Activated CD8-positive, alpha-beta T cell treated with anti-CD3 and anti-CD28 coated beads, Interleukin-2, amount 10 ng/mL, durations not matched to agents 7 days and 5 days (primary cell): Measurements from ENCODE around the gene SAMD11. TPM values are rescaled to one million over a fixed set of nuclear protein-coding genes. Genes with fewer than 3 reads are reported as not detected.

ENCODE experiments used
- ATAC-seq: fragments of 150-1000 bp; cut with Tn5 transposase; one replicate; pipeline ENCODE4 v1.10.0; 2021; ENCODE audit warnings: moderate library complexity
- CTCF ChIA-PET: fragments of 350-600 bp; sonication (Branson Sonifier 250); formaldehyde crosslinking; loops from one replicate; lab custom pipeline; 2021; ENCODE audit warnings: antibody characterized with exemption; lab: Charles Lee
- POLR2A ChIA-PET: fragments of 350-600 bp; sonication (Branson Sonifier 250); formaldehyde crosslinking; loops from one replicate; lab custom pipeline; 2021; ENCODE audit warnings: antibody characterized with exemption; lab: Charles Lee
- DNase-seq: peaks from one replicate; pipeline ENCODE4 v3.0.0-alpha.2; 2020
- H3K27ac Mint-ChIP-seq: one replicate; pipeline ENCODE4 v1.8.0; 2021; ENCODE audit warnings: mild to moderate bottlenecking, mixed read lengths
- H3K27me3 Mint-ChIP-seq: one replicate; pipeline ENCODE4 v1.8.0; 2021; ENCODE audit warnings: low read depth, mixed read lengths
- H3K36me3 Mint-ChIP-seq: one replicate; pipeline ENCODE4 v1.8.0; 2021; ENCODE audit warnings: low read depth, mixed read lengths
- H3K4me1 Mint-ChIP-seq: one replicate; pipeline ENCODE4 v1.8.0; 2021; ENCODE audit warnings: low read depth, mixed read lengths
- H3K4me3 Mint-ChIP-seq: one replicate; pipeline ENCODE4 v1.8.0; 2021; ENCODE audit warnings: mild to moderate bottlenecking, mixed read lengths
- H3K9me3 Mint-ChIP-seq: one replicate; pipeline ENCODE4 v1.8.0; 2022; ENCODE audit warnings: mixed read lengths; ENCODE audit not compliant: insufficient read depth
- total RNA-seq, 2 experiments: library from RNA; stranded (reverse); gene quantifications; one replicate each; pipeline ENCODE4 v1.2.3, GENCODE V29; 2021

The SAMD11 gene
- total RNA-seq, 2 experiments from 2014 or later, result not detected

DNA sequence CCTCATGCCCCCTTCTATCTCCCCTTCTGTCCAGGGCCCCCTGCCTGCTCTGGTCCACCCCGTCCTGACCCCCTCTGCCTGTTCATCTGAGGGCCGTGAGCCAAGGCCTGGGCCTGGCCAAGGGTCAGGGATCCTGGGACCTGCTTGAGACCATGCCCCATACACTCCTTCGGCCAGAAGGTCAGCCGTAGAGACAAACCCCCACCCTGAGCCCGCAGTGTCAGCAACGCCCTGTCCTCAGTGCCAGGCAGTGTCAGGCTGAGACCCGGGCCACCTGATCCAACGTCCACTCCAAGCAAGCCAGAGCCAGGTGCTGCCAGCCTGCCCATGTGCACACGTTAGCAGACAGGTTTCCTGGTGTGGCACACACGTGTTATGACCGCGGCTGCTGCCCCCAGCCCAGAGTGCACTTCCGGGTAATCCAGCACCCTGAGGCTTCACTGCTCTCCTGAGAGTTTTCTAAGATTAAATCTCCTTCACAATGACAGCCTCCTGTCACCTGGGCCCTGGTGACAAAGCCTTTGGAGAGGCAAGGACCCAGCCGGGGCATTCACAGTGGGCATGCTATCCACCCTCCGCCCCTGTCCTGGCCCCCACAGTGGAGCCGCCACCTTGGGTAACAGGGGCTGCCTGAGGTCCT is 10.1 kb upstream of the SAMD11 start:
- POLR2A ChIA-PET, result no interaction called here
- Mint-ChIP-seq H3K4me1 (peaks cover 7% of the 10 kb centered on the region), H3K9me3 (no peaks in the 10 kb centered on the region), H3K27me3 (peaks cover 22% of the 10 kb centered on the region), H3K27ac (no peak overlapping the region), H3K36me3 (no peaks in the 10 kb centered on the region), H3K4me3 (no peak overlapping the region)
- CTCF ChIA-PET, result no interaction called here
- no peak for ATAC-seq
- no peak for DNase-seq

- no peak overlapping the region for H3K4me3 Mint-ChIP-seq
- no peaks in the 10 kb centered on the region for H3K36me3 Mint-ChIP-seq
- H3K9me3 Mint-ChIP-seq, result no peaks in the 10 kb centered on the region
- peaks cover 7% of the 10 kb centered on the region for H3K4me1 Mint-ChIP-seq
- ATAC-seq (no peak), DNase-seq (no peak)
- H3K27ac Mint-ChIP-seq, result no peak overlapping the region
- peaks cover 24% of the 10 kb centered on the region for H3K27me3 Mint-ChIP-seq
- CTCF ChIA-PET, result interaction anchor here (1.3 kb wide), 1 partner anchor 9 kb away, joined by 8 read pairs; no protein-coding TSS in a partner anchor
- POLR2A ChIA-PET, result no interaction called here
Measured at GRCh38 chr1:914131-914890, 9.4 kb upstream of the SAMD11 start.

DNA sequence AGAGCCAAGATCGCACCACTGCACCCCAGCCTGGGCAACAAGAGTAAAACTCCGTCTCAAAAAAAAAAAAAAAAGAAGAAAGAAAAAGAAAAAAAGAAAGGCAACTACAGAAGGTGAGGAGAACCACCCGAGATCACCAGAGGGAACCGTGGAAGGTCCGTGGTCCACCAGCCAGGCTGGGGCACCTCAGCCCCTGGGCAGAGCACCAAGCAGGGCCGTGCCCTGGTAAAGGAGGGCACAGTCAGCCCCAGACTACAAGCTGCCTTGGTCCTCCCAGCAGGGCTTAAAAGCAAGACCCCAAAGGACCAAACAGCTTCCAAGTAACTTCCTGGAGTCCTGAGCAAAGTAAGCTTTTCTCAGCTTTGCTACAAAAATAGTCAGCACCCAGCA is 8.8 kb upstream of the SAMD11 start:
- H3K4me1 Mint-ChIP-seq, result peaks cover 7% of the 10 kb centered on the region
- ATAC-seq (no peak), DNase-seq (no peak)
- H3K27ac Mint-ChIP-seq, result no peak overlapping the region
- POLR2A ChIA-PET, result no interaction called here
- peaks cover 24% of the 10 kb centered on the region for H3K27me3 Mint-ChIP-seq
- no peaks in the 10 kb centered on the region for H3K9me3 Mint-ChIP-seq
- no peaks in the 10 kb centered on the region for H3K36me3 Mint-ChIP-seq
- no peak overlapping the region for H3K4me3 Mint-ChIP-seq
- CTCF ChIA-PET, result interaction anchor here (1.3 kb wide), 1 partner anchor 9 kb away, joined by 8 read pairs; no protein-coding TSS in a partner anchor

DNA sequence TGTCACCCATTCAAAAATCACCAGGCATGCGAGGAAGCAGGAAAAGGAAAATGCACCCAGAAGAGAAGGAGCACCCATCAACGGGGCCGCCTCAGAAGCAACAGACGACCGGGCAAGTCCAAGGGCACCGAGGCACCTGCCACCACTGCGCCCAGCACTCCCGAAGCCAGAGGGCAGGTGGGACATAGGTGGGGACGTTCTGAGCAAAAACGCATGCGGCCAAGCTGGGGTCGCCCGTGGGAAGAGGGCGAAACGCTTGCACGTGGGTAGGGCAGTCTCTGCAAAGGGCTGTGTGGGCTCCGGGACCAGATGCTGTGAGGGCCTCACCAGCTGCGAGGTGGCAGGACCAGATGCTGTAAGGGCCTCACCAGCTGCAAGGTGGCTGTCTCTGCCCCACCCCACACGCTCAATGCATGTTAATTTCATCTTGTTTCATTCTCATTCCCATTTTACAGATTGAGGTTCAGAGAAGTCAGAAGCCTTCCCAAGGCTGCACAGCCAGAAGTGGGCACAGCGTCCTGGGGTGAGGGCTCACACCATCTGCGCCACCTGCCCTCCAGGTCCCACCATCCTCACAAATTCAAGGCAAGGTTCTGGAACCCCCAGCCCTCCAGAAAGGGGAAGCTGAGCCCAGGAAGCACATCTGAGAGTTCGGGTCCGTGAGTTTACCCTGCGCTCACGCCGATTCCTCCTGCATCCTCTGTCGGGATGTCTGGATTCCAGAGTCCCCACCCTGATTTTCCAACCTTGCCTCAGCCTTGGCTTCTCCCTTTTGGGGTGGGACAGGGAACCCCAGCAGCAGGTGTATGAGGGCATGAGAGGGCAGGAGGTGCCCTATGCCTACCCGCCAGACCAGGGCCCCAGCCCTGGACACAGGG is 8.2 kb upstream of the SAMD11 start:
- ATAC-seq, result no peak
- DNase-seq, result no peak
- Mint-ChIP-seq H3K27me3 (peaks cover 30% of the 10 kb centered on the region), H3K4me3 (no peak overlapping the region), H3K27ac (no peak overlapping the region), H3K4me1 (peaks cover 7% of the 10 kb centered on the region), H3K36me3 (no peaks in the 10 kb centered on the region), H3K9me3 (no peaks in the 10 kb centered on the region)
- ChIA-PET POLR2A (no interaction called here), CTCF (interaction anchor here (1.3 kb wide), 1 partner anchor 10 kb away, joined by 8 read pairs; no protein-coding TSS in a partner anchor)

GRCh38 chr1:916173-917075 is 7.3 kb upstream of the SAMD11 start:
- Mint-ChIP-seq H3K36me3 (no peaks in the 10 kb centered on the region), H3K4me1 (peaks cover 9% of the 10 kb centered on the region), H3K27ac (no peak overlapping the region), H3K9me3 (no peaks in the 10 kb centered on the region), H3K4me3 (no peak overlapping the region), H3K27me3 (peaks cover 27% of the 10 kb centered on the region)
- POLR2A ChIA-PET, result no interaction called here
- no peak for DNase-seq
- CTCF ChIA-PET, result no interaction called here
- ATAC-seq, result no peak

- no peaks in the 10 kb centered on the region for H3K36me3 Mint-ChIP-seq
- H3K27ac Mint-ChIP-seq, result no peak overlapping the region
- no peak overlapping the region for H3K4me3 Mint-ChIP-seq
- ChIA-PET CTCF (no interaction called here), POLR2A (no interaction called here)
- H3K4me1 Mint-ChIP-seq, result peaks cover 10% of the 10 kb centered on the region
- DNase-seq (no peak), ATAC-seq (no peak)
- H3K27me3 Mint-ChIP-seq, result peaks cover 30% of the 10 kb centered on the region
- H3K9me3 Mint-ChIP-seq, result no peaks in the 10 kb centered on the region
Measured at GRCh38 chr1:917076-917459, 6.7 kb upstream of the SAMD11 start.

GRCh38 chr1:917466-918091 is 6.1 kb upstream of the SAMD11 start:
- no peak overlapping the region for H3K27ac Mint-ChIP-seq
- no peak overlapping the region for H3K4me3 Mint-ChIP-seq
- peaks cover 30% of the 10 kb centered on the region for H3K27me3 Mint-ChIP-seq
- H3K9me3 Mint-ChIP-seq, result no peaks in the 10 kb centered on the region
- CTCF ChIA-PET, result no interaction called here
- H3K36me3 Mint-ChIP-seq, result no peaks in the 10 kb centered on the region
- POLR2A ChIA-PET, result no interaction called here
- peaks cover 11% of the 10 kb centered on the region for H3K4me1 Mint-ChIP-seq
- DNase-seq (no peak), ATAC-seq (no peak)

DNA sequence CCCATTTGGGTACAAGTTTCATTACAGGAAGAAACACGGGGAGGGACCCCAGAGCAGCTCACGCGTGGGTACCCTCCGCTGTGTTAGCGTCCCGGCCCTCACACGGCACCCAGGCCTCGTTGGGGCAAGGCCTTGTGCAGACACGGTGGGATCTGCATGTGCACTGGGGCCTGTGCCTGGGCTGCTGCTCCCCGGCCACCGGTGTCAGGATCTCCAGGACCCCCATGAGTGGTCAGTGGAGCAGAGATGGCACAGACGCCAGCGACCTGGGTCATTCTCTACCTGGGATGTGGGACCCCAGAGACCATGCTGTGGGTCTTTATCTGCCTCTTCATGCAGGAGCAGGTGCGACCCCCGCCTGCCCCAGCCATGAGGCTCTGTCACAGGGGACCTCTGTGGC is 5.4 kb upstream of the SAMD11 start:
- no peaks in the 10 kb centered on the region for H3K9me3 Mint-ChIP-seq

GRCh38 chr1:918843-919242 is 4.9 kb upstream of the SAMD11 start:
- H3K4me1 Mint-ChIP-seq, result peaks cover 12% of the 10 kb centered on the region
- ChIA-PET POLR2A (no interaction called here), CTCF (interaction anchor here (1.4 kb wide), 1 partner anchor 13 kb away, joined by 3 read pairs; no protein-coding TSS in a partner anchor)
- no peaks in the 10 kb centered on the region for H3K9me3 Mint-ChIP-seq
- no peak for DNase-seq
- H3K36me3 Mint-ChIP-seq, result no peaks in the 10 kb centered on the region
- no peak overlapping the region for H3K4me3 Mint-ChIP-seq
- peaks cover 33% of the 10 kb centered on the region for H3K27me3 Mint-ChIP-seq
- no peak overlapping the region for H3K27ac Mint-ChIP-seq
- ATAC-seq, result no peak

More for the DNA sequence above, 5.4 kb upstream of the SAMD11 start:
- CTCF ChIA-PET, result interaction anchor here (1.4 kb wide), 1 partner anchor 13 kb away, joined by 3 read pairs; no protein-coding TSS in a partner anchor
- DNase-seq (no peak), ATAC-seq (no peak)
- peaks cover 10% of the 10 kb centered on the region for H3K4me1 Mint-ChIP-seq
- H3K27ac Mint-ChIP-seq, result no peak overlapping the region
- H3K27me3 Mint-ChIP-seq, result peaks cover 32% of the 10 kb centered on the region
- no peak overlapping the region for H3K4me3 Mint-ChIP-seq
- POLR2A ChIA-PET, result no interaction called here
- no peaks in the 10 kb centered on the region for H3K36me3 Mint-ChIP-seq

GRCh38 chr1:919271-919872 is 4.4 kb upstream of the SAMD11 start:
- ATAC-seq (no peak), DNase-seq (no peak)
- Mint-ChIP-seq H3K36me3 (no peaks in the 10 kb centered on the region), H3K4me1 (peaks cover 12% of the 10 kb centered on the region), H3K27ac (no peak overlapping the region), H3K9me3 (no peaks in the 10 kb centered on the region), H3K27me3 (peaks cover 33% of the 10 kb centered on the region), H3K4me3 (no peak overlapping the region)
- CTCF ChIA-PET, result interaction anchor here (1.3 to 1.4 kb wide), 2 partner anchors 9 to 14 kb away, joined by 3 read pairs; no protein-coding TSS in a partner anchor
- POLR2A ChIA-PET, result no interaction called here
